SH-SY5Y (cell line): Measurements from ENCODE around the gene ID1.
A peak's percentile ranks its signal among the peaks of the same experiment; 100 is the strongest.

ENCODE experiments used
- GATA2 ChIP-seq: IDR thresholded peaks from 2 replicates; pipeline ENCODE4 v1.6.1; 2011; ENCODE audit warnings: mild to moderate bottlenecking, low read depth, low read length
- GATA3 ChIP-seq: IDR thresholded peaks from 2 replicates; pipeline ENCODE4 v1.6.1; 2011; ENCODE audit warnings: low read depth, mild to moderate bottlenecking, low read length, moderate library complexity

ID1 gene

DNA sequence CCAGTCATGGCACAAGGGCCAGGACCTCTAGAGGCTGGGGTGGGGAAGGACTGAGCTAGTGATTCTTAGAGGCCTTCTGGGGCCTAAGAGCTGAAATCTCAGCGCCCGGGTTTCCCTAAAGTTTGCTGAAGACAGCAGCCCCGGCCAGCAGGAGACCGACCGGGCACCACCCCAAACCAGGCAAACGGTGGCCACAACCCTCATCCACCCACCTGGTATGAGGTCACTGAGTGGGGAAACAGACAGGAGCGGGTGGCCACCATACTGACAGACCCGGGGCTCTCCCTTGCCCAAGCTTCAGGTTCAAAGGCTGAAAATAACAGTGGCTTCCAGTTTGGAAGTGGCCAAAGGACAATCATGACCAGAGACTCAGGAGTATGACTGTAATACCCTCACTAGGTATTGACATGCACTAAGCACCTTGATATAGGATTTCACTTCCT is 35.0 kb upstream of the ID1 start:
- TF ChIP-seq GATA3 (no peak), GATA2 (no peak)

DNA sequence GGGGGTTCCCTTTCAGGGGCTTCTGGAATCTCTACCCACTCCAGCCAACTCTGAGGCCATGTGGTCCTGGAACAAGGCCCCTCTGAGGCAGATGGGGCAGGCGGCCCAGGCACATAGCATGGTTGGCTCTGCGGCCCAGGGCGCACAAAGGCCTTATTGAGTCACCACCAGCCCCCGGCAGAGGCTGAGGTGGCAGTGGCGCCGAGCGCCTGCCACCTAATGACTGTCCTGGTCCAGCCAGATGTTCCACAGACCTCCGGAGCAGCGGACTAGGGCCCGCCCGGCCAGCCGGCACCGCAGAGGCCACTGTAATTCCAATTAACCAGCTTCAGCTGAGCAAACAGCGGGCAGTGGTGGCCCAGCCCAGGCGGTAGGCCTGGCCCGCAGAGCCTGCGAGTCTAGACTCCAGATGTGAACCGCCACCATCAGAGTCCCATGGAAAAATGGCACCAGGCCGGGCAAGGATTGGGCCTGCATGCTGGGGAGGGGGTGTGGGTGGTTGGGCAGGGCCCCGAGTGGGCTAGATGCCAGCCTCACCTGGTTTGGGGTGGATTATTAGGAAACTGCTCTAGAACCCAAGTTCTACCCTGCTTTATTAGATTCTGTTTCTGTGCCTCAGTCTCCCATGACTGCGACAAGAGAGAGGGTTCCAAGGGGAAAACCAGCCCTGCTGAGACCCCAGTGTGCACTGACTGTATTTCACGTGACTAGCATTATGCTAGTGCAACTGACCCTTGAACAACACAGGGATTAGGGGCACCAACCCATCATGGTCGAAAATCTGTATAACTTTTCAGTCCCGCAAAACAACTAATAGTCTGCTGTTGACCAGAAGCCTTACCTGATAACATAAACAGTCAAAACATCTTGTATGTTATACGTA is 34.1 kb upstream of the ID1 start:
- TF ChIP-seq GATA3 (no peak), GATA2 (no peak)

DNA sequence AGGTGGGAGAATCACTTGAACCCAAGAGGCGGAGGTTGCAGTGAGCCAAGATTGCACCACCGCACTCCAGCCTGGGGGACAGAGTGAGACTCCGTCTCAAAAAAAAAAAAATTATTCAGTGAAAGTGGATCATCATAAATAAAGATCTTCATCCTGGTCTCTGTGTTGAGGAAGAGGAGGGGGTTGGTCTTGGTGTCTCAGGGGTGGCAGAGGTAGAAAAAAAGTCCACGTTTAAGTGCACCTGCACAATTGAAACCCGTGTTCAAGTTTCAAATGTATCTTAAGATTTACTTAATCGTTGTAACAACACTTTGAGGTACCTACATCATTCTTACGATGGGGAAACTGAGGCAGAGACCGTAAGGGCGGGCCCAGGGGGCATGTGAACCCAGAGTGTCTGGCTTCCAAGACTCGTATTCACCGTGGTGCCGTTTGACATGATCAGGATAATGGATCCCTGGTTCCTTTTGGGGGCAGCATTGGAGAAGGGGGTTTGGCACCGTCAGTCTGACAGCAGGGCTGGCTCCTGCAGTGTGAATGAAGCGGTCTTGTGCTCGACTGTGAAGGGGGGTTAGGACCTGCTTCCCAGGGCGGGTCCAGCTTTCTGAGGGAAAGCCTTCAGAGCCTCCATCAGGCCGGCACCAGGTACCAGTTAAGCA is 32.9 kb upstream of the ID1 start:
- no peak for TF ChIP-seq GATA2
- no peak for TF ChIP-seq GATA3

DNA sequence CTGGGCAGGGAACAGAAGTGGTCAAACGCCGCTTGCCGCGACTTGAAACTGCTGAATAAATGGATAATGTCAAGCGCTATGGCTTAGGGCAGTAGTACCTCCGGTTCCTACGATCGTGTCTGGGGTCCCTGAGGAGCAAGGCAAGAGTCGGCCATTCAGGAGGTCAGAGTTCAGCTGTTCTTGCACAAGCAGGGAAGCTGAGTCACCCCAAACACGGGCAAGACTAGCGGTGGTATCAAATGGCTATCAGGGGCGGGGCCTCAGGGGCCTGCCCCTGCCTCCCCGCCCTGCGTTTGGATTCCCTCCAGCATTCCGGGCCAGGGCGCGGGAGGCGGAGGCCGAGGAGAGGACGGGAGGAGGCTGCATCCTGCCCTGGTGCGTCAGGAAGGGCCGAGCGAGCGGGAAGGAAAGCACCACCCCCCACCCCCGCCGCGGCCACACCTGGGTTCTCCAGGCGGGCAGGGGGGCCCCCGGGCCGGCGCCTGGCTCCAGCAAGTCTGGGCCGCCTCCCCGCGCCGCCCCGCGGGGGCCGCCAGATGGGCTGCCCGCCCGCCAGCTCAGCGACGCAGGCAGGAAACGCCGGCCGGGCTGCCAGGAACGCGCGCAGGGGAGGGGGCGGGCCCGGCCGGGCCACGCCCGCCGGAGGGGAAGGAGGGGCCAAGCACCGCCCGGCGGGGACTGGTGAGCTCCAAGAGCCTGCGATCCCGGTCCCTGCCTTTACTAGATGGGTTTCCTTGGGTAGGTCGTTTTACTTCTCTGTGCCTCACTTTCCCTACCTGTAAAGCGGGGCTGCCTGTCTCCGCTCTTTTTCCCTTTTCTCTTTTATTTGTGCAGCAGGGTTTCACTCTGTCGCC is 32.2 kb upstream of the ID1 start:
- TF ChIP-seq GATA3 (no peak), GATA2 (peak; percentile 75)

DNA sequence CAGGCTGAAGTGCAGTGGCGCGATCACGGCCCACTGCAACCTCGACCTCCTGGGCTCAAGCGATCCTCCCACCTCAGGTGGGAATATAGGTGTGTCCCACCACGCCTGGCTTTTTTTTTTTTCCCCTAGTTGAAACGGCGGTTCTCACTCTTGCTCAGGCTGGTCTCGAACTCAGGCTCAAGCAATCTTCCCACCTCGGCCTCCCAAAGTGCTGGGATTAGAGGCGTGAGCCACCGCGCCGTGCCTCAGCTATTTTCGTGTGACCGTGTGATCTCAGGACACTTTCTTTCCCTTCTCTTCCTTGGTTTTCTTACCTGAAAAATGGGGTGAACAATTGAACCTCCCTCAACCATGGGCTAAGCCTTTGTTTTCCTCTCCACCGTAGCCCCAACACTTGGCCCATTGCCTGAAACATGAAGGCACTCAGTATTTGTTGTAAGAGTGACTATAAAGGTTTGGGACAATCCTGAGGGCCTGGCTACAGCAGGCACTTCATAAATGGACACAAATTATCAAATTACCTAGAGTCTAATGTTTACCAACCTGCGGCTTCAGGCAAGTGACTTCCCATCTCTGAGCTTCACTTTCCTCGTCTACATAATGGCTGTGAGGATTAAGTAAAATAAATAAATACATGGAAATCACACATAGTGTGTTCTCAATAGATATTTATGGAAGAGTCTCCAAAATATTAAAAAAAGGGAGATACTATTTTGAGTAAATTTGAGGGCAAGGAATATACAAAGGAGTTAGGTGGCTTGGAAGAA is 31.4 kb upstream of the ID1 start:
- TF ChIP-seq GATA3 (no peak), GATA2 (no peak)

DNA sequence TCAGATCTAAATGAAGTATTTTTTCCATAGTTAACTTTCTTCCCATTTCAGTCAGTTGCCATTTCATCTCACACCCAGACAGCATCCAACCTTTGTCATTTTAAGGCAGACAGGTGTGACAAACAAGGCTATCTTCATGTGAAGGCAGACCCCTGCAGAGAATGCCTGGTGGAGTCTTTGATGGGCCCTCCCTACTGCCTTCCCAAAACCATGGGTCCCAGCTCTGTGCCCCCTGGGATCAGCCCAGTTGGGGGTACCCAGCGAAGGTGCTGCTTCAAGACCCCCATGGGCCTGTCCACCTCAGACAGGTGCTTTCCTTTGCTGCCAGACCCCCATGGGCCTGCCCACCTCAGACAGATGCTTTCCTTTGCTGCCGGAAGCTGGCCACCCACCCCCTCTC is 28.3 kb upstream of the ID1 start:
- TF ChIP-seq GATA3 (no peak), GATA2 (no peak)

DNA sequence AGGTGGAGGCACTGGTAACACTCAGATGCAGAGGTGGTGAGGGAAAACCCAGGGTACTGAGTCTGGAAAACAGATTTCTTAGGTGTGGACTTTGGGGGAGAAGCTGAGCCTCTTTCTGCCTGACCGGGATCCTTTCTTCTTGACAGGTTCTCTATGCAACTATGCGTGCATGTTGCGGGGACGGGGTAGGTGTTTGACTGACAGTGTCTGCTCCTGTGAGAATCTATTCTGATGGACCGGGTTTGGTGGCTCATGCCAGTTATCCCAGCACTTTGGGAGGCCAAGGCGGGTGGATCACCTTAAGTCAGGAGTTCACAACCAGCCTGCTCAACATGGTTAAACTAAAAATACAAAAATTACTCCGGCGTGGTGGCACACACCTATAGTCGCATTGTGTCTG is 27.9 kb upstream of the ID1 start:
- TF ChIP-seq GATA3 = no peak
- TF ChIP-seq GATA2 = no peak

DNA sequence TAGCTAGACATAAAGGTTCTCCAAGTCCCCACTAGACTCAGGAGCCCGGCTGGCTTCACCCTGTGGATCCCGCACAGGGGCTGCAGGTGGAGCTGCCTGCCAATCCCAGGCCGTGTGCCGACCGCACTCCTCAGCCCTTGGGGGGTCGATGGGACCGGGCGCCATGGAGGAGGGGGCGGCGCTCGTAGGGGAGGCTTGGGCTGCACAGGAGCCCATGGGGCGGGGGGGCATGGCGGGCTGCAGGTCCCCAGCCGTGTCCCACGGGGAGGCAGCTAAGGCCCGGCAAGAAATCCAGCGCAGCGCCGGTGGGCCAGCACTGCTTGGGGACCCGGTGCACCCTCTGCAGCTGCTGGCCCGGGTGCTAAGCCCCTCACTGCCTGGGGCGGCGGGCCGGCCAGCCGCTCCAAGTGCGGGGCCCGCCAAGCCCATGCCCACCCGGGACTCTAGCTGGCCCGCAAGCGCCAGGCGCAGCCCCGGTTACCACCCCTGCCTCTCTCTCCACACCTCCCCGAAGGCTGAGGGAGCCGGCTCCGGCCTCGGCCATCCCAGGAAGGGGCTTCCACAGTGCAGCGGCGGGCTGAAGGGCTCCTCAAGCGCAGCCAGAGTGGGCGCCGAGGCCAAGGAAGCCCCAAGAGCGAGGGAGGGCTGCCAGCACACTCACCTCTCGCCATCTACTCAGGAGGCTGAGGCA is 26.5 kb upstream of the ID1 start:
- TF ChIP-seq GATA2 (no peak), GATA3 (no peak)

DNA sequence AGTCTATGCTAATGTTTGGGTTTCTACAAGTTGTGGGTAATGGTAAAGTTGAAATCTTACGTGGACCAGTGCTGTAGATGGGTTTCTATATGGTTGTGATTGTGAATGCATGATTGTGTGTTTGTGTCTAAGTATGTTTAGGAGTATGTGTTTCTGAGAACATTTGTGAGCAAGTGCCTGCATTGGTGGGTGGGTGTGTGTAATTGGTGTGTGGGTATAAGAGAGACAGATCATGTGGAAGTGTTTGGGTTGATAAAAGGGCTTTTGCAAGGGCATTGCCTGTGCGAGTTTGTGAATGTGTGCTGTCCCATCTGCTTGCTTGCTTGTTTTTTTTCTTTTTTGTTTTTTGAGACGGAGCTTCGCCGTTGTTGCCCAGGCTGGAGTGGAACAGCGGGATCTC is 25.8 kb upstream of the ID1 start:
- no peak for TF ChIP-seq GATA3
- no peak for TF ChIP-seq GATA2

DNA sequence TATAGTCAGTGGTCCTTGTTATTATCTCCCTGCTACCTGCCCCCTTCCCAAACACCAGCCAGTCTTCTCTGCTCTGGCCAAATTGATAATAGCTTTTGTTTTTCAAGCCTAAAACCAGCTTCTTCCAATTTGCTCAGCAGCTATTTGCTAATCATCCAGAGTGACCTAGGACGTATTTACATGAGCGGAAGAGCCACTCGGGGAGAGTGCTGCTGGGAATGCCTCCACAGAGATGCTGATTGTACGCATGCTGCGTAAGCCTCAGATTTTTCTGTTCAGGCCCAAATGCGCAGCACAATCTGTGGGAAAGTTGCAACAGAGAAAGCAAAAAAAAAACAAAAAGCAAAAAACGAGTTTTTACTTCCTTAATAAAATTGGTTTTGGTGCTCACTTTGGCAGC is 24.4 kb upstream of the ID1 start:
- no peak for TF ChIP-seq GATA3
- no peak for TF ChIP-seq GATA2

DNA sequence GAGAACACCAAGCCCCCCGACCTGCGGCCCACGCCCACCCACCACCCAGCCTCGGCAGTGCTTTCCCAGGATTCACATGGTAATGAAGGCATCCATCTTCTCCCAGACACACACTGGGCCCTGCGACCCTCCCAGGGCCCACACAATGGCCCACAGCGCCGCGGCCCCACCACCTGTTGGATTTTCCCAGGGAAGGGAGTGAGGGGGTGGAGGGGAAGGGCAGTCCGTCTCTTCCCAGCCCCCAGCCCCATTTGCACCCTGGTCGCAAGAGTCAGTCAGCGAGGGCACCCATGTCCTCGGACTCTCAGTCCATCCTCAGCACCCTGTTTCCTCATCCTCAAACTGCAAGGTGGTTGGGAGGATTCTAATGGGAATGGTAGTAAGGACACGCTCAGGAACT is 23.7 kb upstream of the ID1 start:
- TF ChIP-seq GATA2 = no peak
- TF ChIP-seq GATA3 = no peak

DNA sequence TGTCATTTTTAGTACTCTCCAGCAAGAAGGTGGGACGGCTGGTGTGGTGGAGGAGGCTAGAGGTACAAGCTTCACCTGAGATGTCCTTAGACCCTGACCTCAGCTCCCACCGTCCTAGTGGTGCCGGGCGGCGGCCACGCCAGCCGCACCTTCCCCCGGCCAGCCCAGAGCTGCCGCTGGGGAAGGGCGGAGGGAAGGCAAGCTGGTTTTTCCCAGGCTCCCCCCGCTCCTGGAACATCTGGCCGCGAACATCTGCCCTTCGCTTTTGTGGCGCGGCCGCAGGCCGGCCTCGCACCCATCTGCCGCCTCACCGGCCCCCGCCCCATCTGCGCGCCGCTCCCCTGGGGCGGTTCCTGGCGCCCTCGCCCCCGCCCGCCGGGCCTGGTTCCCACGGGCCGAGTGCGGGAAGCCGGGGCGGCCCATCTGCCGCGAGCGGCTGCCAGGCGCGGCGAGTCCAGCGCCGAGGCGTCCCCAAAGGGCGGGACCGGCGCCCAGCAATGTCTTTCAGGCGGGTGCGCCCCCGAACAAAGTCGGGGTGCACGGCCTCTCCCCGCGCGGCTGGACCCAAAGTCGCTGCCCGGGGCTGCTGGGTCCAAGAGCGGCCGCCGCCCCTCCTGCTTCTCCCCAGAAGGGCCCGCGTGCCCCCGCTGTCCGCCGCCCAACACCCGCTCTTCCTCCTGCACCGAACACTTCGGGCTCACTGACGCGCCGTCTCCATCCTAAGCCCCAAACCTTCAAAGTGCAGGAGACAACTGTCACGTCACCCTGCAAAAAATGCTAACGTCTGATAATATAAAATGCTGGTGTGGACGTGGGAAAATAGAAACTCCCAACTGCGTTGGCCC is 17.3 kb upstream of the ID1 start:
- TF ChIP-seq GATA2 (no peak), GATA3 (no peak)

DNA sequence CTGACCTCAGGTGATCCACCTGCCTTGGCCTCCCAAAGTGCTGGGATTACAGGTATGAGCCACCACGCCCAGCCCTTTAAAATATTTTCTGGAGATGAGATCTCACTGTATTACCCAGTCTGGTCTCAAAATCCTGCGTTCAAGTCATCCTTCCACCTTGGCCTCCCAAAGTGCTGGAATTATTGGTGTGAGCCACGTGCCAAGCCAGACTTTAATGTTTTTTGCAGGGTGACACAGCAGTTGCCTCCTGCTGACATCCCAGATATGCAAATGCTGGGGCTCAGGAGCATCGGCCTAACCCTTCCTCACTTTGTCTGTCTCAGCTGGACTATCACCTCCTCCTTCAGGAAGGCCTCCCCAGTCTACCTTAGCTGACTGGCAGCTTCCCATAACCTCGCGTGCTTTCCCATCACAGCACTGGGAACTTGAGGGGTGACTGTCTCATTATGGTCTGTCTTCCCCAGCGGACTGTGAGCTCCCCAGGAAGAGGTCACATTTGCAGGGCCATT is 14.3 kb upstream of the ID1 start:
- no peak for TF ChIP-seq GATA3
- no peak for TF ChIP-seq GATA2
